Activated naive CD4-positive, alpha-beta T cell treated with anti-CD3 and anti-CD28 coated beads, Interleukin-2, amount 50 U/mL, for 16 hours (primary cell): ENCODE measurements around the gene NKX2-1.
"Not testable (repeated sequence)": the region's sequence is repeated elsewhere in the genome, so short reads cannot be mapped to it uniquely, and the experiment has no call there.

ENCODE experiments used
- DNase-seq: peaks from one replicate; pipeline ENCODE4 v3.0.0-alpha.2; 2020

Gene NKX2-1

GRCh38 chr14:36505181-36505815 lies 14.7 kb downstream of the NKX2-1 start:
- no peak for DNase-seq

- no peak for DNase-seq
Measured at GRCh38 chr14:36504771-36505175, 15.3 kb downstream of the NKX2-1 start.

DNA sequence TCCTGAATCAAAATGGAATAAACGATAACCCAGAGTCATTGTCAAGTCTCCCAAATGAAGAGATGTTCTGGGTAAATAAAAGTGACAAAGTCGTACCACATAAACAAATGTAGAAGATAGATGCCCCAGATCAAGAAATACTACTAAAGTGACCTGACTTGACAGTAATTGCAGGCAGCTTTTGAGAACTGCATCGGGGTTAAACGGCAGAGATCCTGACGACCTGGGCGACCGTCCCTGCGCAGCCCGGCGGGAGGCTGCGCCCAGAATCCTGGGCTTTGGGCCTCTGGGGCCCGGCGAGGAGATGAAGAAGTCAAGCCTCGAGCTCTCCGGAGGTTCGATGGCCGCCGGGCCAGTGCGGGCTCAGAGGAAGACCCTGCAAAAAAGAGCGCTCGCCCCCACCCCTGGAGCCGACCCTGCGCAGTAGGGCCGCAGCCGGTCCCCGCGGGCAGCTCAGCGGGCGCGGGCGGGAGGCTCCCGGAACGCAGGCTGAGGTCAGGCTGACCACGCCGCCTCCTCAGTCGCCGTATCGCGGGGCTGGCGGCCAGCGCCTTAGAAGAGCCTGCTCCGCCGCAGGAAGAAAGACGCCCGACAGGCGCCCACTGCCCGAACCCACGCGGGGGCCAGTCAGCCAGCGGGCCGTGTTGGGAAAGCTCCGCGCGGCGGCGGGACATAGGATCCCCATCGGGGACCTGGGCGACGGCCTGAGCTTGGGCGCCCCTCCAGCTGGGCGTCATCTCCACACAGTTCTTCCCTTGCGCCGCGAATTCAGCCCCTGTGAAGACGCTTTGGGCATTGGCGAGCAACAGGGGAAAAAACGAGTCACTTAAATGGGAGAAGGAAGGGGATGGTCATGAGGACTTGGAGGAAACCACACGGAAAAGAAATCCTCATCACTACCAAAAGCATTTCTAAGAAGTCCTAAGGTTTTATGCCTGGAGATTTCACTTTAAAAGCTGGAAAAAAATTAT lies 16.0 kb downstream of the NKX2-1 start:
- no peak for DNase-seq

- no peak for DNase-seq
Measured at GRCh38 chr14:36502558-36503508, 17.2 kb downstream of the NKX2-1 start.

DNA sequence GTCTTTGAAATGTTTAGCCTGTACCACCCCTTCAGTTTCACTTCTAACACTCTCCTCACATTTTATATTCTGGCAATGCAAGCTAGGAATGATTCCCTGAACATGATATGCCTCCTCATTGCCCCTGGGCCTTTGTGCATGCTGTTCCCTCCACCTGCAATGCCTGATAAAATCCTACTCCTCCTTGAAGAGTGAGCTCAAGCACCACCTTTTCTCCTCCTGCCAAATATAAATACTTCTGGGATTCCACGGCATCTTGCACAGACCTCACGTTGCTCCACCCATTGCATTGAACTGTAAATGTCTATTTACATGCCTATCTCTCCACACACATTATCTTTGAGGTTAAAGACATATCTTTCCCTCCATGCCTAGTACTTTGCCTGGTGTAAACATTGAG lies 21.1 kb downstream of the NKX2-1 start:
- no peak for DNase-seq

DNA sequence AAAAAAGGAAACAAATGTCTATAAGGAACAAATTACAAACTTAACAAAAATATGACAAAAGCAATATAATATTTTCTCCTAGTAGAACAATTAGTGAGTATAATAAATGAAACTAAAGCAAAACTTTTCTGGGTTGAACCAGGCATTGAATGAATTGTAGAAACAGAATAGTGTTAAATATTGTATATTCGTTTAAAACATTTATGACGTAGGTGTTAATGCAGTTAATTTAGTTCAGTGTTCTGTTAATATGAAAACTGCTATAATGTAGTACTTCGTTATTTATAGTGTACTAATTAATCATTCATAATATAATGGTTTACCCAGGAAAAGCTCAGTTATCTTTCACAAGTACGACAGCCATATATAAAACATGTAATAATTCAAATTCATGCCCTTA lies 23.7 kb downstream of the NKX2-1 start:
- no peak for DNase-seq

GRCh38 chr14:36495666-36496065 lies 24.4 kb downstream of the NKX2-1 start:
- DNase-seq = no peak

- DNase-seq = no peak
Measured at GRCh38 chr14:36493761-36494160, 26.3 kb downstream of the NKX2-1 start.

DNA sequence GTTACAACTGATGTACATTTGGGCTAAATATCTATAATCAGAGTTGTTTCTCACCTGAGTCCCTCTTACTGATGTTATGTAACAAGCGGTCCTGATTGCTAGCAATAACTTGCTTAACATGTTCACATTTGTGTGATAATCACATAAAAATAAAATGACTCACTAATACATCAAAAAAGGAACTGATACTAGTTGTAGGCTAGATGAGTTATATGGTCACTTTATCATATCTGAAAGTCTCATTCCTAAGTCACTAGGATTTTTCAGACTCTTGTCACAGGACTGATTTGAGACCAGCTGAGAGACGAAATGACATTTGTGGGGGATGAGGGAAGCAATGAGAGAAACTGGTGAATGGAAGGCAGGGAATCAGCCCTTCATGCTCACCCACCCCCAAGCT lies 34.3 kb downstream of the NKX2-1 start:
- no peak for DNase-seq

- DNase-seq = no peak
Measured at GRCh38 chr14:36479344-36479743, 40.7 kb downstream of the NKX2-1 start.

DNA sequence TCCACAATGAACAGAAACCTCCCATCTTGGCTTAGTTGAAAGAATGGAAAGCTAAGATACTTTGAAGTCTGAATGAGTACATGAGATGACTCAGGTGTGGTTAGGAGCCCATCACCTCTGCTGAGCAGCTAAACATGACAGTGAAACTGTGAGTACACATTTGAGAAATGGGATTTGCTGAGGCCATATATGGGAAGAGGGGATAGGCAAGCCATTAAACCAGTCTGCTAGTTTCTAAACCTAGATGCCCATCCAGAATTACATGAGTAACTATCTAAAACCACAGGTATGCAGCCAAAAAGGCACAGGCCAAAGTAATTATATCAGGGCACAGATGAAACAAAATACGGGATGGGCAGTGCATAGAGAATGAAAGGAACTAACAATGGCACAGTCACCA lies 41.2 kb downstream of the NKX2-1 start:
- DNase-seq = no peak

- no peak for DNase-seq
Measured at GRCh38 chr14:36477266-36477665, 42.8 kb downstream of the NKX2-1 start.

- not testable (repeated sequence) for DNase-seq
Measured at GRCh38 chr14:36476061-36476460, 44.0 kb downstream of the NKX2-1 start.

GRCh38 chr14:36474593-36474992 lies 45.4 kb downstream of the NKX2-1 start:
- no peak for DNase-seq

DNA sequence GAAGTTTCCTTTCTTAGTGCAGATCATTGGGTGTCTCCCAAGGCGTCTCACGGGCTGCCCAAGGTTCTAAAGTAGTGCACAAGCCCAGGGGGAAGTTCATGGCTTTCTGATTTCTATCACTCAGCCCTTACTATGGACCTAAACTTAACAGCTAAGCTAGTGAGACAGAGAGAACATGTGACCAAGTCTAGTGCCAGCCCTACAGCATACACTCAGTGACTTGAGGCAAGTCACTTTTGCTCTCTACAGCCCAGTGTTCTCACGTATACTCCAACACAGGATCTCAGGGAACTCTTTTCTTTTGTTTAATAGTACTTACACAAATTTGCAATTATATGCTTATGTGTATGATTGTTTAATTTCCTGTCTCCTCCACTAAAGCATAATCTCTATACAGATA lies 48.6 kb downstream of the NKX2-1 start:
- DNase-seq = no peak

DNA sequence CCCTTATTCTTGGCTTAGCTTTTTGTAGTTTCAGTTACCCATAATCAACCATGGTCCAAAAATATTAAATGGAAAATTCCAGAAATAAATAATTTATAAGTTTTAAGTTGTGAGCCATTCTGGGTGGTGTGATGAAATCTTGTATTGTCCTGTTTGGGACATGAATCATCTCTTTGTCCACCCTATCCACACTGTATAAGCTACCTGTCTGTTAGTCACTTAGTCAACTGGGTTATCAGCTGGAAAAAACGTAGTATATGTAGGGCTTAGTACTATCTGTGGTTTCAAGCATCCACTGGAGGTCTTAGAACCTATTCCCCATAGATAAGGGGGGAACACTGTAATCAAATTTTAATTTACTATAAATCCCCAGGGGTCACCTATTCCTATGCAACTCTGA lies 52.7 kb downstream of the NKX2-1 start:
- DNase-seq = no peak
